NK-92 (cell line): ENCODE results near the gene KIZ.
"Not testable (repeated sequence)": the region's sequence is repeated elsewhere in the genome, so short reads cannot be mapped to it uniquely, and the experiment has no call there.

ENCODE experiments used
- DNase-seq: peaks from one replicate; lab custom pipeline; 2025; ENCODE audit not compliant: unreplicated experiment; lab: John Stamatoyannopoulos, UW

Gene KIZ

GRCh38 chr20:21228511-21228910, 102.6 kb downstream of the KIZ start:
- DNase-seq, result no peak

GRCh38 chr20:21229163-21229562, 103.3 kb downstream of the KIZ start:
- no peak for DNase-seq

- no peak for DNase-seq
These were observed 104.3 kb downstream of the KIZ start for GRCh38 chr20:21230220-21230619.

- no peak for DNase-seq
These were observed 104.8 kb downstream of the KIZ start for GRCh38 chr20:21230686-21231085.

- DNase-seq, result no peak
These were observed 106.8 kb downstream of the KIZ start for GRCh38 chr20:21232546-21233280.

- DNase-seq, result no peak
These were observed 108.4 kb downstream of the KIZ start for GRCh38 chr20:21234324-21234723.

- DNase-seq, result no peak
These were observed 109.1 kb downstream of the KIZ start for GRCh38 chr20:21234806-21235483.

- DNase-seq, result no peak
These were observed 109.9 kb downstream of the KIZ start for GRCh38 chr20:21235484-21236445.

- DNase-seq, result no peak
These were observed 112.3 kb downstream of the KIZ start for GRCh38 chr20:21237956-21238799.

- no peak for DNase-seq
These were observed 113.1 kb downstream of the KIZ start for GRCh38 chr20:21238818-21239536.

- DNase-seq, result no peak
These were observed 114.5 kb downstream of the KIZ start for GRCh38 chr20:21240394-21240793.

- no peak for DNase-seq
These were observed 115.5 kb downstream of the KIZ start for GRCh38 chr20:21241406-21241805.

- no peak for DNase-seq
These were observed 117.9 kb downstream of the KIZ start for GRCh38 chr20:21243811-21244210.

- no peak for DNase-seq
These were observed 118.9 kb downstream of the KIZ start for GRCh38 chr20:21244808-21245207.

GRCh38 chr20:21246161-21246560, 120.3 kb downstream of the KIZ start:
- no peak for DNase-seq

- not testable (repeated sequence) for DNase-seq
These were observed 121.8 kb downstream of the KIZ start for GRCh38 chr20:21247603-21248095.

GRCh38 chr20:21251278-21251677, 125.4 kb downstream of the KIZ start:
- DNase-seq, result no peak

GRCh38 chr20:21257192-21257591, 131.3 kb downstream of the KIZ start:
- DNase-seq, result no peak

GRCh38 chr20:21258411-21258810, 132.5 kb downstream of the KIZ start:
- DNase-seq, result no peak

- no peak for DNase-seq
These were observed 133.5 kb downstream of the KIZ start for GRCh38 chr20:21259346-21259745.
